IPS-18c (cell line): ENCODE measurements around the gene CDK14.

Experiments used
- H3K4me3 ChIP-seq: 2 replicates; pipeline ENCODE4 v1.7.0; 2013; ENCODE audit warnings: low read depth, mild to moderate bottlenecking, low read length, moderate library complexity; ENCODE audit not compliant: insufficient read depth
- H3K9me3 ChIP-seq: one replicate; pipeline ENCODE4 v1.6.1; 2013; ENCODE audit warnings: mild to moderate bottlenecking, low read length, moderate library complexity; ENCODE audit not compliant: control insufficient read depth, insufficient read depth

Gene CDK14

DNA sequence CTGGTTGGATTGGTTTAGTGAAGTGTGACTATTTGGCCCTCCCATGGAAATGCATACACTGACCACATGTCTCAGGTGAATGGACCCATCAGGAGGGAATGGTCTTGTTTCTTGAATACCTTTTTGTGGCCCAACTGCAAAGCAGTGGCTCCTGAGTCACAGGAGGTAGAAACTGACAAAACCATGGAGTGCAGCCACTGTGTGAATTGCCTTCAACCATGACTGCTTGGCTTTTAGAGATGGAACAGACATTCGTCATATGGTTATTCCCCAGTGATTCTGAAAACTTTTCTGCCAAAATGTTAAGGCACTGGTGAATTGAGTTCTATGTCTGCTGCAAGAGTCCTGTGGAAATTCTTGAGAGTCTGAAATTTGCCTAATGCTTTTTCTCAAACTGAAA lies 64.7 kb downstream of the CDK14 start:
- no peak overlapping the region for H3K4me3 ChIP-seq

DNA sequence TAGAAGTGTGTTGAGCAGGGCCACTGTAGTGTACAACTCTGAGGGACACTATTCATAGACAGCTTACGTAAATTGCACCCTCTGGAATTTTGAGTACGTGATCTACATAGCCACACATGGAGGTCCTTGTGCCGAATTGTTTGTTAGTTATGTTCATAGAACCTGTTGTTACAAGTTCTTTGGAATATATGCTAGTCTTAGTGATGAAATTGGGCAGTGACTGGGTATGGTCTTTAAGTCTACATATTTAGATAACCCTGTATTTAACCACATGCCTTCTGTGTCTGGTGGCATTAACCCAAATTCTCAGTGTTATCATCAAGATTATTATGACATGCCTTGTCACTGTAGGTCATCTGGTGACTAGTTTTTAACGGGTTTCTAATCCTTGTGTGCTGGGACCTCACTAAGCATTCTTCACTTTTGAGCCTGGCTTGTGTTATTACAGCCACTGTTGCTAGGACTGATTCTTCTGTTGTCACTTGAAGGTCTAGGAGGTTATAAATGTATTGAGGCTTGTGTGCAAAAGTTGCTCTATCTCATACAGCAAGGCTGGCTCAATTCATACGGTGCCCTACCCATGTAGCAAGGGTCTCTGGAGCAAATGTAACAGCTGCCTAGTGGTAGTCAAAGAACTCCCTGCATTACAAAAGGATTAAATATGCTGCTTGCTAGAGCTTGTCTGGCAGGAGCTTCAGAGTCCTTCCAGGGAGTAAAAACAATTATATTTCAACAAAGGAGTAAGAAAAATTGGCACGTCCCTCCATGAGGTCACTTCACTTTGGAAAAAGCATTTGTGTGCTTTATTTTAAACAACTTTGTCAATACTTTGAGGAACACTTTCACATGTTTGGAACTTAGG lies 65.4 kb downstream of the CDK14 start:
- H3K4me3 ChIP-seq, result no peak overlapping the region

More for the DNA sequence above, 64.7 kb downstream of the CDK14 start:
- no peaks in the 10 kb centered on the region for H3K9me3 ChIP-seq

DNA sequence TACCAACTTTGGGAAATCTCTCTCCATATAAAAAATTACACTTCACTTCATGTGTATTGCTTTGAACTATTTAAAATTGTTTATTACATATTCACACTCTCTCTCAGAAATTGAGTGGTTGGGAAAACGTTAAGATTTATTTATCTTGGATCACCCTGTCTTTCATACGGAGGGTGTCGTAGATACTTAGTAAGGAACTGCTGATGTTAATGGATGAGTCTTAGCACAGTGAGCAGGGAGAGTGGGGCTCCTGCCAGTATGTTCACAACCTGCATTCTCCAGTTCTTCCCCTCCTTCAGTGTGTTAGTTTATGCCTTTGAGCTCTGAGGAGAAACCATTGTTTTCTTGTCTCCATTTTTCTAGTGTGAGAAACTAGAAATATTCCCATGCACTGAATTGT lies 67.1 kb downstream of the CDK14 start:
- H3K9me3 ChIP-seq, result no peaks in the 10 kb centered on the region
- no peak overlapping the region for H3K4me3 ChIP-seq

More for the DNA sequence above, 65.4 kb downstream of the CDK14 start:
- no peaks in the 10 kb centered on the region for H3K9me3 ChIP-seq

DNA sequence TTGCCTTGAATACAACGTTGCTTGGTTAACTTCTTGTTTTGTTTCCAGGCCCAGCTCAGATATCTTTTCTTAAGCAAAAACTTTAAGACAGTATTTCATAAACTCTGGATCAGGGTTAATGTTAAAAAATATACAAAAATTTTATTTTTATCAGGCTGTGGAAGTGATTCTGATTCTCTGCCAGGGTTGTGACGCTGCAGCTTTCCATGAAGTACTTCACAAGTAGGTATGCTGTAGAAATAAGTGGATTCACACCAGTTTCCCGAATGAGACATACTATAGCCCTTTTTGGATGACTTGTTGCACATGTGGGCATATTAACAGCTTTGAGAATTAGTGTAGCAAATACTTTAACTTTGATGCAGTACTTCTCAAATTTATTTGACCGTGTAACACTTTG lies 70.1 kb downstream of the CDK14 start:
- H3K9me3 ChIP-seq, result no peaks in the 10 kb centered on the region
- no peak overlapping the region for H3K4me3 ChIP-seq

DNA sequence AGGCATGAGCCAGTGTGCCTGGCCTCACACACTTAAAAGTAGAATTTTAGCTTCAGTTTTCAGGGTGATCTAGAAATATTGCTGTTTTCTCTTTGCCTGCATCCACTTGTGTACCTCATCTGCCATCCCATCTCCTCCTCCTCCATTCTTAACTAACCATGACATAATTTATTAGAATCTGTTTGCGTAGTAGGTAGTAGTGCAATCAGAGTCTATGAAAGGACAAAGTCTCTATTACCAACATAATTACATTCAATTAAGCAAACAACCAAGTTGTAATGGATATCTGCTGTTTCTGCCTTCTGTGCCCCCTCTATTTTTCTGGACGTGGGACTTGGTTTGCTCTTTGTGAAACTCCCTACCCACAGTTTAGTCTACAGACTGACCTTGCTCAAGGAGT lies 72.9 kb downstream of the CDK14 start:
- H3K9me3 ChIP-seq, result no peaks in the 10 kb centered on the region
- H3K4me3 ChIP-seq, result no peak overlapping the region

DNA sequence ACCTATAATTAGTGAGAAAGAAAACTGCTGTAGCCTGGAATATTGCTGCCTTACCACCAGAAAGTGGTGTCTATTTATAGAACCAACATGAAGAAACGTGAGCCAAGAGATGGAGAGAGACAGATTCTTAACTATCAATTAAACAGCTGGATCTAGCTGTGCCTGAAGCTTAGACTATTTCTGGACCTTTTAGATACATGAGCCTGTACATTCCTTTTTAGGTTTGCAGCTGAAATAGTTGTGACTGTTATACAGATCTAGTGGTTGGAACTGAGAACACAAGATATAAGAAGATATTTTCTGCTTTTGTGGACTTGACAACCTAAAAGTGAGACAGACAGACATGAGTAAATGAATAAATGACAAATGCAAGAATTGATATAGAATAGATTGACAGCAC lies 73.4 kb downstream of the CDK14 start:
- H3K4me3 ChIP-seq, result no peak overlapping the region
- no peaks in the 10 kb centered on the region for H3K9me3 ChIP-seq

DNA sequence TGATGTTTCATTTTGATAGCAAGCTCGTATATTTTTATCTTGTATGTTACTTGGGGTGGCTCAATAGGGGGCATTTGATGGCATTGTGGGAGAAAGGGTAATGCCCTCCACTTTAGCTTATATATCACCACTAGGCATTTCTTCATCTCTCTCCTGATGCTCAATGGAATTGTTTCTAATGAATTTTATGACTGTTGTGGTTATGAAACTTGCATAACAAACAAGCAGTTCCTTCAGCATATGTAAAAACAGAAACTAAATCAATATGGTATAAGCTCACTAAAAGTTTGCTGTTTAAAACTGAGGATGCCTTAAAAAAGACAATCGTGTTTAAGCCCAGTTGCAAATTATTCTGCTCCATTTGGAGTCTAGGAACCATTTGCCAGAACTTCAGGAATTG lies 75.5 kb downstream of the CDK14 start:
- Histone ChIP-seq H3K9me3 (no peaks in the 10 kb centered on the region), H3K4me3 (no peak overlapping the region)

DNA sequence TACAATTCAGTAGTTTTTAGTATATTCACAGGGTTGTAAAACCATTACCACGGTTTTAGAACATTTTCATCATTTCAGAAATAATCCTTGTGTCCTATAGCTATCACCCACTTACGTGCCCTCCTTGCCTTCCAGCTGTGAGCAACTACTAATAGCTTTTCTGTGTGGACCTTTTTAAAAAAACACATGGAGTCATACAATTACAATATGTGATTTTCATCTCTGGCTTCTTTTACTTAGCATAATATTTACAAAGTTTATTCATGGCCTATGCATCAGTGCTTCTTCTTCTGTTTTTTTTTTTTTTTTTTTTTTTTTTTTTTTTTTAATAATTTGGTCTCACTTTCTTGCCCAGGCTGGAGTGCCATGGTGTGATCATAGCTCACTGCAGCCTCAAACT lies 76.1 kb downstream of the CDK14 start:
- Histone ChIP-seq H3K9me3 (no peaks in the 10 kb centered on the region), H3K4me3 (no peak overlapping the region)

DNA sequence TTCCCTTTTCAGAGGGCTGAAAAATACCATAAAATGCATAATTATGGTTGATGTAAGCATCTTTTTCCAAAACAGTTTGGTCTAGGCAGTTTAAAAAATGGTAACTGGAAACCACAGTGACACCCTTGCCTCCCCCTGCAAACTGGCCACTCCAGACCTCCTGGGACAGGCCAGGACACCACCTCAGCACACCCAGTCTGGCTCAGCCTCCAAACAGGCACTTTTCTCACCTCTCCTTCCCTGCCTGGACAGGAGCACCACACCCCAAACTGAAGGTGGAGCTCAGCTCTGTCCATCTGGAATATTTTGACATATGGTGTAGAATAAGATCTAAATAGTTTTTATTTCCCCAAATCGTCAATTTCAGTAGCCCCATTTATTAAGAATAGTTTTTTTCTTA lies 78.5 kb downstream of the CDK14 start:
- Histone ChIP-seq H3K4me3 (no peak overlapping the region), H3K9me3 (no peaks in the 10 kb centered on the region)

DNA sequence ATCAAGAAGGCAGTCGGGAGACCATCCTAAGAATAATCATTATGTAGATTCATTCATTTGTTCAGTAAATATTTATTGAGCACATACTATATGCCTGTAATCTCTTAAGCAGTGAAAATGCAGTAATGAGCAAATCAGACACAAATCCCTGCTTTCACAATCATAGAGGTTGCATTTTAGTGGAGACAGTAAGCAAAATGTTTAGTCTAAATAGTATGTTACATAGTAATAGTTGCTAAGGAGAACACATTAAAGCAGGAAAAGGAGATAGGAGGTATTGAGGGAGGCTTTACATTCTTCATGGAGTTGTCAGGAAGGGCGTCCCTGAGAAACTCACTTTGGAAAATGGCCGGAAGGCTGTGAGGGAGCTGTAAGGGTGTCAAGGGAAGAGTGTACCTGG lies 79.9 kb downstream of the CDK14 start:
- H3K4me3 ChIP-seq, result no peak overlapping the region

DNA sequence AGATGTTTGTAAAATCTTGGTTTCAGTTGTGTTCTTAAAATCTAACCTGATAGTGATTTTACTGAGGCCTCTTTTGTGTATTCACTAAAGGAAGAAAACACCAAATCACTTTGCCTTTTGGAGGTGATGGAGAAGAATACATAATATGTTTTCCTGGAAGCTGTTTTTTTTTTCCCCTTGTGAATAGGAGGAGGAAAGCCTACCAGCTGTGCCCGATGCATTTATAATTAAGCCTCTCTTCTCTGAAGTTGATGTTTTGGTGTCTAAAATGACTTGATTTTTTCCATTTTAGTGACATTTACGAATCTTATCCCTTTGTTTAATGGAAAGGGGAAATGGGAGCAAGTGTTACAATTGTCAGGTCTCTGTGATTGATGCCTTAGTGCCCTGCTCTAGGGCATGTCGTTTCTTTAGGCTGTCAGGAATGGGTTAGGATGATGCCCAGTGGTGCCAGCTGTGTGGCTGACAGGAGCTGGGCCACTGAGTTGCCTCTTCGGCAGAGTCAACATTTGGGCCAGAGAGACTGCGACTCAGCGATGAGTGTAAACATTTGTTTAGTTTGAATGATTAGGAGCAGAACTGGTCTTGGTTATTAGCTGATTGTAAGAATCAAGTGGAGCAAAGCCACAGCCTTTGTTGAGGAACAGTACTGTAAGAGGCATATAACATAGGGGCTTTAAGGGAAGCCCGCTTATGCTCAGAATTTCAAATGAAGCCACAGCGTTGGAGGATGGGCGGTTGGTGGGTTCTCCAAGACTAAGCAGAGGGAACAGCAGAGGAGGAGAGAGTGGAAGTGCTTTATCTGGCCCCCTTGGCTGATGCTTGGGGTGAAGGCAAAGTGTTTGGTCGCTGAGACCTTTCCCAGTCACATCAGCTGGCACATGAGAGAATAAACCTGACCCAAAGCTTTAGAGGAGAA lies 81.6 kb downstream of the CDK14 start:
- H3K4me3 ChIP-seq, result no peak overlapping the region
- no peaks in the 10 kb centered on the region for H3K9me3 ChIP-seq

More for the DNA sequence above, 79.9 kb downstream of the CDK14 start:
- no peaks in the 10 kb centered on the region for H3K9me3 ChIP-seq

DNA sequence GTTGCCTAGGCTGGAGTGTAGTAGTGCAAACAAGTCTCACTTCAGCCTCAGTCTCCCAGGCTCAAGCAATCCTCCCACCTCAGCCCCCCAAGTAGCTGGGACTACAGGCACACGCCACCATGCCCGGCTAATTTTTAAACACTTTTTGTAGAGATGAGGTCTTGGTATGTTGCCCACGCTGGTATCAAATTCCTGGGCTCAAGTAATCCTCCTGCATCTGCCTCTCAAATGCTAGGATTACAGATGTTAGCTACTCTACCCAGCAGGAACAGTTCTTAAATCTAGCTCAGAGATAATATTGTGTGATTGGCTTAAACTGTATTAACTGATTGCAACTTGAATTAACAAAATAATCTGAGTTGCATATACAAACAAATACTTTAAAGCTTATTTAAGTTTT lies 82.9 kb downstream of the CDK14 start:
- Histone ChIP-seq H3K4me3 (no peak overlapping the region), H3K9me3 (no peaks in the 10 kb centered on the region)

DNA sequence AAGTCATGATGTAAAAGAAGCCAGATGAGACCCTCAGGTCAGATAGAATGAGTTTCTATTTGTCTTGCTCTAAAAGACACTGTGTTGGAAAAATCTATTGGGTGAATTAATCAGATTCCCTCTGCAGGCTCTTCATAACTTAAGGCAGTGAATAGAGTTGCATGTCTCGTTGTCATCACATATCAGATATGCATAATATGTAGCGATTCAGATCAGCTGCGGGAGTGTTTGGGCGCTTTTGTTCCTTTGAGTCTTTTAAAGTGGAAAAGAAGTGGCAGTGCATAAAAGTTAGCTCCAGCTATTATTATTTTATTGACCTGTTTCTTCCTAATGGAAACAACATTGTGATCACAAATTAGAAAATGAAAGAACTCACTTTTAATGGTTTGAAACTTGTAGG lies 84.4 kb downstream of the CDK14 start:
- Histone ChIP-seq H3K9me3 (no peaks in the 10 kb centered on the region), H3K4me3 (no peak overlapping the region)

DNA sequence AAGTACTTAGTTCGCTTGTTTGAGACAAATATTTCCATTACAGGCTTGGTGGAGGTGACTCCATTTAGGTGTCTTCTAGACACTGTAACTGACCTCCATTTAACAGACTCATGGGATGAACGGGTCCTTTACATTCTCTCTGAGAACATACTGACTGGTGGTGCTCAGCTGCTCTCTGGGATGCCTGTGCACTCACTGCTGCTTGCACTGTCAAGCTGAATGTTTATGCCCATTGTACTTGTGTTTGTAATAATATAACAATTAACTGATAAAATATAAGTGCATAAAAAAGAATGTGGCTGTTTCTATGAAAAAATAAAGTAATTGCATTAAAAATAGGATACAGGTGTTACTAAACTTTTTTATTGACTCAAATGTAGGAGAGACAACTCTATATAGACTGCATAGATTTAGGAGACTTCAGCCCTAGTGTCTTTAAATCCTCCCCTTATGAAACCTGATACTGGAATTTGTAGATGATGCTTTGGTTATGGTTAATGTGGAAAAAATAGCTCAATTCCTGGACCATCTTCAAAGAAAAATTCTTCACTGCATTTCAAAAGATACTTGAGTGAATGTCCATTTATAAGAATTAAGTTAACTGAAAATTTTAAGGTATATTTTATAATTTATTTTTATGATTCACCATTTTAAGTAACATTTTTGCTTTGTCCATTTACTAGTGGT lies 85.4 kb downstream of the CDK14 start:
- Histone ChIP-seq H3K4me3 (no peak overlapping the region), H3K9me3 (no peaks in the 10 kb centered on the region)

DNA sequence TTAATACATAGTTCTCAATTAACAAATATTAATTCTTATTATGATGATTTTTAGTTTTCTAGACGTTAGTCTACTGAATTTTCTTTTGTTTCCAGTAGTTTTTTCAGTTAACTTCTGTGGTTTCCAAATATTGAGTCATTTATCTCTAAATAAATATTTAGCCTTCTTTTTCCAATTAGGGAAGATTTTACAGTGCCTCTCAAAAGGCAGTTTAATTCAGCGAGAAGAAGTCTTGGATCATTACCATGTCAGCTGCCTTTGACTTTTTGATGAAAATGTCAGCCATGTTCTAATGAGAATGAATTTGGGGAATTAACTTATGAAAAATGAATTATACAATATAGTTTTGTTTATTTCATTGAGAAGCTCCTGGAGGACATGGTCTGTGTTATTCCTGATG lies 90.0 kb downstream of the CDK14 start:
- Histone ChIP-seq H3K9me3 (no peaks in the 10 kb centered on the region), H3K4me3 (no peak overlapping the region)

DNA sequence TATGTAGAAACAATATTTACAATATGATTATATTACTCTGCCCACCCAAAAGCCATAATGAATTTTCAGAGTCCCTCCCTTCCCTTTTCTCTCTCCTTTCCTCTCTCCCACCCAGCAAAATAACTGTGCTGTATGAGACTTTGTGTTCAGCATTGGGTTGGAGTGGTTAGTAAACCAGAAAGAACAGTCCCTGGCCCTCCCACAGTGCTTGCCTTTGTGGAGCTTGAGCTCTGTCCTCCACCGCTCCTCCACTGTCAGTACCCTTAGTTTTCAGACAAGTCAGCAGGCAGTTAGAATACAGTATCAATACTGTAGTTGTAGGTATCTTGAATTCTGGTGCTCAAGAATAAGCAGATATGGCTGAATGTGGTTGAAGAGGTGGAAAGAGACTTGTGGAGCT lies 92.7 kb downstream of the CDK14 start:
- Histone ChIP-seq H3K9me3 (no peaks in the 10 kb centered on the region), H3K4me3 (no peak overlapping the region)

DNA sequence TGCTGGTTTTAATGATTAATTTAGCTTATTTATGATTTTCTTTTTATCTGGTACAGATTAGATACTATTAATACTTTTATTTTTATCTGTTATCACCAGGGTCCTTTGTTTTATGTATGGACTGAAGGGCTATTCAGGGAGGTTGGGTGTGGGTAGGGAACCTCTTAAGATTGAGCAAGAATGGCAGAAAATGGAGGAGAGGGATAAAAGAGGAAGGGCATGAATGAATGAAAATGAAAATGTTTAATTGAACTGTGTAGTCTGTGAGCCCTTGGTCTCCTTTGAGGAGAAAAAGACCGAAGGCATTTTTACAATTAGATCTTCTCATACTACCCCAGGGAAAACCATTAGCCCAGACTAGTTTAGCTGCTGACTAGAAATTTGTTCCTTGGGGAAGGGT lies 93.1 kb downstream of the CDK14 start:
- Histone ChIP-seq H3K4me3 (no peak overlapping the region), H3K9me3 (no peaks in the 10 kb centered on the region)
